Caco-2 (cell line): ENCODE data around the gene EEF1AKMT4. TPM values are rescaled to one million over a fixed set of nuclear protein-coding genes. Genes with fewer than 3 reads are reported as not detected.

Source experiments
- BruUV-seq: library from RNA; stranded (reverse); fragments of 400-500 nt; replicated peaks from 2 replicates; lab custom pipeline; 2021; lab: Mats Ljungman, UMichigan
- CTCF ChIA-PET: fragments of 300-600 bp; sonication (Branson Sonifier 250); formaldehyde crosslinking; loops from one replicate; lab custom pipeline; 2022; ENCODE audit warnings: antibody characterized with exemption; lab: Charles Lee
- POLR2A ChIA-PET: fragments of 300-600 bp; sonication (Branson Sonifier 250); formaldehyde crosslinking; loops from one replicate; lab custom pipeline; 2022; ENCODE audit warnings: antibody characterized with exemption; lab: Charles Lee
- DNase-seq, 2 experiments: peaks; one replicate each; pipeline versions ENCODE4 v3.0.0 to v3.0.0-alpha.2; 2020 to 2022
- H3K27me3 ChIP-seq: replicated peaks from 2 replicates; pipeline ENCODE4 v1.6.0; 2011; ENCODE audit warnings: low read length; ENCODE audit not compliant: control insufficient read depth, insufficient read depth
- H3K36me3 ChIP-seq: 2 replicates; pipeline ENCODE4 v1.5.1; 2011; ENCODE audit warnings: low read length; ENCODE audit not compliant: control insufficient read depth, insufficient read depth
- H3K4me1 ChIP-seq: fragments of 250-450 bp; sonication (Bioruptor Pico); 2 replicates; pipeline ENCODE4 v1.5.1; 2020; ENCODE audit warnings: mild to moderate bottlenecking
- H3K4me3 ChIP-seq: 2 replicates; pipeline ENCODE4 v1.5.1; 2011; ENCODE audit warnings: low read depth, mild to moderate bottlenecking, control low read depth, low read length
- H3K9me3 ChIP-seq: fragments of 250-450 bp; sonication (Bioruptor Pico); 2 replicates; pipeline ENCODE4 v1.5.1; 2020; ENCODE audit warnings: mild to moderate bottlenecking, moderate library complexity
- H3K27ac Mint-ChIP-seq: one replicate; pipeline ENCODE4 v1.8.0; 2022; ENCODE audit warnings: mixed read lengths; ENCODE audit not compliant: unreplicated experiment
- H3K27me3 Mint-ChIP-seq: one replicate; pipeline ENCODE4 v1.8.0; 2022; ENCODE audit warnings: mixed read lengths; ENCODE audit not compliant: insufficient read depth, unreplicated experiment
- H3K36me3 Mint-ChIP-seq: one replicate; pipeline ENCODE4 v1.8.0; 2022; ENCODE audit warnings: mild to moderate bottlenecking, mixed read lengths; ENCODE audit not compliant: insufficient read depth, unreplicated experiment
- H3K4me1 Mint-ChIP-seq: one replicate; pipeline ENCODE4 v1.8.0; 2022; ENCODE audit warnings: low read depth, mixed read lengths; ENCODE audit not compliant: unreplicated experiment
- H3K4me3 Mint-ChIP-seq: one replicate; pipeline ENCODE4 v1.8.0; 2022; ENCODE audit warnings: mild to moderate bottlenecking, moderate library complexity, mixed read lengths; ENCODE audit not compliant: unreplicated experiment
- H3K9me3 Mint-ChIP-seq: one replicate; pipeline ENCODE4 v1.8.0; 2022; ENCODE audit warnings: mixed read lengths; ENCODE audit not compliant: unreplicated experiment
- CTCF ChIP-seq, 2 experiments: fragments of 200-600 bp in 1 of 2; IDR thresholded peaks; 1 replicate in 1 of 2; 2 replicates in 1 of 2; pipeline versions ENCODE4 v1.5.1 to v1.8.0; 2011 to 2022; ENCODE audit warnings: antibody characterized with exemption in 1 of 2, control low read depth in 1 of 2, inconsistent platforms in 1 of 2, low read depth in 1 of 2, low read length in 1 of 2, mild to moderate bottlenecking in 1 of 2, moderate library complexity in 1 of 2; ENCODE audit not compliant: insufficient read depth in 1 of 2, severe bottlenecking in 1 of 2, unreplicated experiment in 1 of 2
- intact Hi-C: fragments of 100-400 bp; cut with micrococcal nuclease; formaldehyde crosslinking; loops from one replicate; pipeline ENCODE4 v1.10.0; 2022; ENCODE audit not compliant: unreplicated experiment
- total RNA-seq: library from RNA; stranded (reverse); gene quantifications from 2 replicates; pipeline ENCODE4 v1.2.3, GENCODE V29; 2022

Gene EEF1AKMT4
- total RNA-seq, 1 experiment from 2014 or later, result 13.1 TPM

GRCh38 chr3:184300378-184300720, 50.9 kb downstream of the EEF1AKMT4 start:
- POLR2A ChIA-PET, result no interaction called here
- Mint-ChIP-seq H3K27ac (no peak overlapping the region), H3K36me3 (peaks cover 52% of the 10 kb centered on the region), H3K9me3 (no peaks in the 10 kb centered on the region), H3K4me3 (peak overlapping the region; percentile 81), H3K27me3 (no peaks in the 10 kb centered on the region), H3K4me1 (no peaks in the 10 kb centered on the region)
- Histone ChIP-seq H3K4me3 (peak overlapping the region; percentile 77), H3K9me3 (no peaks in the 10 kb centered on the region), H3K4me1 (peaks cover 6% of the 10 kb centered on the region; the same call in 1 of the 2 replicates), H3K27me3 (no peaks in the 10 kb centered on the region), H3K36me3 (peaks cover 7% of the 10 kb centered on the region)
- no peak for DNase-seq
- intact Hi-C loops, result no loop called here
- CTCF ChIA-PET, result no interaction called here
- no peak for TF ChIP-seq CTCF (IDR thresholded peaks at IDR 0.05; ENCODE audit: insufficient read depth in 1 of 2, low read depth in 1 of 2, low read length in 1 of 2, severe bottlenecking in 1 of 2, unreplicated experiment in 1 of 2)
- BruUV-seq, result no TSS peak

- BruUV-seq, result no TSS peak
- H3K36me3 ChIP-seq, result peaks cover 7% of the 10 kb centered on the region
- peak in 1 of 2 experiments; percentile 24 for TF ChIP-seq CTCF (IDR thresholded peaks at IDR 0.05; ENCODE audit: insufficient read depth in 1 of 2, low read depth in 1 of 2, low read length in 1 of 2, severe bottlenecking in 1 of 2, unreplicated experiment in 1 of 2)
- CTCF ChIA-PET, result no interaction called here
- no peak overlapping the region for H3K4me3 ChIP-seq
- no peaks in the 10 kb centered on the region for H3K4me1 ChIP-seq
- intact Hi-C loops, result no loop called here
- Mint-ChIP-seq H3K36me3 (peaks cover 75% of the 10 kb centered on the region), H3K4me1 (no peaks in the 10 kb centered on the region), H3K27me3 (no peaks in the 10 kb centered on the region), H3K4me3 (no peak overlapping the region), H3K9me3 (no peaks in the 10 kb centered on the region), H3K27ac (no peak overlapping the region)
- H3K27me3 ChIP-seq, result no peaks in the 10 kb centered on the region
- POLR2A ChIA-PET, result no interaction called here
- no peak for DNase-seq
- H3K9me3 ChIP-seq, result no peaks in the 10 kb centered on the region
Measured at GRCh38 chr3:184305577-184305976, 56.1 kb downstream of the EEF1AKMT4 start.

DNA sequence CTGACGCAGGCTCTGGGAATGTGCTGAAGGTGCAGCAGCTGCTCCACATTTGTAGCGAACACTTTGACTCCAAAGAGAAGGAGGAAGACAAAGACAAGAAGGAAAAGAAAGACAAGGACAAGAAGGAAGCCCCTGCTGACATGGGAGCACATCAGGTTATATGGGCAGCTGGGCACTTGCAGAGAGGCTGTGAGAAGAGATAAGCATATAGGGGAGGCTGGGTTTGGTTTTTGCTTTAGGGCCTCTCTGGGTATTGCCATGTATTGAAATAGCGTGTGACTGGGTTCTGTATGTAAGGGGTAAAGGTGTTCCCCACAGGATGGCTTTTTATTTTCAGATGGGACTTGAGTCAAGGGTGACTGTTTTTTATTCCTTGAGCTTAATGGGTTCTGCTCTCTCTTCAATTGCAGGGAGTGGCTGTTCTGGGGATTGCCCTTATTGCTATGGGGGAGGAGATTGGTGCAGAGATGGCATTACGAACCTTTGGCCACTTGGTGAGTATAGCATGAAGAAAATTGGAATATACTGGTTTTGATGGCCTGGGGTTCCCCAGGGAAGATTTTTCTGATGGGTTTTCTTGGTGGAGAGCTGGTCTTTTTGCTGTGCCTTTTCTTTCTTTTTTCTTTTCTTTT, 57.0 kb downstream of the EEF1AKMT4 start:
- no peak overlapping the region for H3K27ac Mint-ChIP-seq
- Histone ChIP-seq H3K4me1 (no peaks in the 10 kb centered on the region), H3K4me3 (no peak overlapping the region), H3K27me3 (no peaks in the 10 kb centered on the region), H3K36me3 (peaks cover 7% of the 10 kb centered on the region), H3K9me3 (no peaks in the 10 kb centered on the region)
- DNase-seq, result no peak
- H3K4me3 Mint-ChIP-seq, result no peak overlapping the region
- TF ChIP-seq CTCF (IDR thresholded peaks at IDR 0.05; ENCODE audit: insufficient read depth in 1 of 2, low read depth in 1 of 2, low read length in 1 of 2, severe bottlenecking in 1 of 2, unreplicated experiment in 1 of 2), result no peak
- ChIA-PET CTCF (no interaction called here), POLR2A (no interaction called here)
- intact Hi-C loops, result no loop called here
- H3K9me3 Mint-ChIP-seq, result no peaks in the 10 kb centered on the region
- BruUV-seq, result no TSS peak
- H3K27me3 Mint-ChIP-seq, result no peaks in the 10 kb centered on the region
- H3K36me3 Mint-ChIP-seq, result peaks cover 66% of the 10 kb centered on the region
- no peaks in the 10 kb centered on the region for H3K4me1 Mint-ChIP-seq
